ENCODE results near the gene PARD6G.
A peak's percentile ranks its signal among the peaks of the same experiment; 100 is the strongest.
"Not testable (repeated sequence)": the region's sequence is repeated elsewhere in the genome, so short reads cannot be mapped to it uniquely, and the experiment has no call there.

Gene PARD6G

GRCh38 chr18:80170395-80171053, 76.8 kb downstream of the PARD6G start:
- DNase-seq: no peak

- no peak for DNase-seq
Measured at GRCh38 chr18:80169607-80170006, 77.7 kb downstream of the PARD6G start.

- no peak for DNase-seq
Measured at GRCh38 chr18:80168982-80169381, 78.3 kb downstream of the PARD6G start.

GRCh38 chr18:80168346-80168745, 79.0 kb downstream of the PARD6G start:
- DNase-seq: no peak

GRCh38 chr18:80167931-80168330, 79.4 kb downstream of the PARD6G start:
- no peak for DNase-seq

GRCh38 chr18:80167331-80167730, 80.0 kb downstream of the PARD6G start:
- DNase-seq: no peak

GRCh38 chr18:80166725-80167124, 80.6 kb downstream of the PARD6G start:
- DNase-seq: no peak

GRCh38 chr18:80166240-80166639, 81.1 kb downstream of the PARD6G start:
- no peak for DNase-seq

GRCh38 chr18:80164727-80165355, 82.5 kb downstream of the PARD6G start:
- DNase-seq: not testable (repeated sequence)

GRCh38 chr18:80163183-80163582, 84.1 kb downstream of the PARD6G start:
- DNase-seq: no peak

- no peak for DNase-seq
Measured at GRCh38 chr18:80161781-80162417, 85.4 kb downstream of the PARD6G start.

GRCh38 chr18:80159713-80160636, 87.3 kb downstream of the PARD6G start:
- DNase-seq: no peak

- DNase-seq: no peak
Measured at GRCh38 chr18:80158365-80158764, 88.9 kb downstream of the PARD6G start.

GRCh38 chr18:80157708-80158343, 89.5 kb downstream of the PARD6G start:
- peak in 11 of 14 donors; percentile 10 to 61 (median 37) for DNase-seq

- no peak for DNase-seq
Measured at GRCh38 chr18:80154293-80154692, 93.0 kb downstream of the PARD6G start.

GRCh38 chr18:80149667-80150066, 97.6 kb downstream of the PARD6G start:
- no peak for DNase-seq

GRCh38 chr18:80148326-80149199, 98.8 kb downstream of the PARD6G start:
- DNase-seq: no peak

- DNase-seq: peak in 13 of 14 donors; percentile 7 to 82 (median 68)
Measured at GRCh38 chr18:80147418-80148325, 99.6 kb downstream of the PARD6G start.

GRCh38 chr18:80147037-80147417, 100.3 kb downstream of the PARD6G start:
- DNase-seq: no peak

GRCh38 chr18:80145196-80145804, 102.0 kb downstream of the PARD6G start:
- DNase-seq: no peak

Data from C1 segment of cervical spinal cord (tissue), 14 donors.